HG02884 (cell line): ENCODE data around the gene BTBD9.

ENCODE experiments used
- ATAC-seq: cut with Tn5 transposase; IDR thresholded peaks from one replicate; pipeline ENCODE4 v1.9.1; 2021; ENCODE audit warnings: mild to moderate bottlenecking, moderate library complexity; ENCODE audit not compliant: unreplicated experiment

The BTBD9 gene

GRCh38 chr6:38269461-38270172, 370.1 kb downstream of the BTBD9 start:
- ATAC-seq: no peak

- ATAC-seq: no peak
These were observed 371.4 kb downstream of the BTBD9 start for GRCh38 chr6:38268342-38268741.

- ATAC-seq: no peak
These were observed 372.8 kb downstream of the BTBD9 start for GRCh38 chr6:38266921-38267354.

GRCh38 chr6:38264605-38265004, 375.1 kb downstream of the BTBD9 start:
- ATAC-seq: no peak

- ATAC-seq: no peak
These were observed 377.1 kb downstream of the BTBD9 start for GRCh38 chr6:38262609-38263008.

GRCh38 chr6:38262026-38262425, 377.7 kb downstream of the BTBD9 start:
- ATAC-seq: no peak

- ATAC-seq: no peak
These were observed 378.1 kb downstream of the BTBD9 start for GRCh38 chr6:38261626-38262025.

- no peak for ATAC-seq
These were observed 380.0 kb downstream of the BTBD9 start for GRCh38 chr6:38259736-38260135.

- ATAC-seq: no peak
These were observed 391.1 kb downstream of the BTBD9 start for GRCh38 chr6:38248500-38249234.

GRCh38 chr6:38245295-38245694, 394.4 kb downstream of the BTBD9 start:
- no peak for ATAC-seq

- no peak for ATAC-seq
These were observed 394.9 kb downstream of the BTBD9 start for GRCh38 chr6:38244869-38245268.

GRCh38 chr6:38241200-38241871, 398.4 kb downstream of the BTBD9 start:
- no peak for ATAC-seq

- ATAC-seq: no peak
These were observed 399.8 kb downstream of the BTBD9 start for GRCh38 chr6:38239719-38240451.

- no peak for ATAC-seq
These were observed 403.1 kb downstream of the BTBD9 start for GRCh38 chr6:38236631-38237030.

GRCh38 chr6:38234934-38235682, 404.6 kb downstream of the BTBD9 start:
- ATAC-seq: no peak

- ATAC-seq: no peak
These were observed 405.6 kb downstream of the BTBD9 start for GRCh38 chr6:38234141-38234540.

- no peak for ATAC-seq
These were observed 406.5 kb downstream of the BTBD9 start for GRCh38 chr6:38233161-38233791.

GRCh38 chr6:38225766-38226165, 414.0 kb downstream of the BTBD9 start:
- no peak for ATAC-seq

GRCh38 chr6:38221251-38221650, 418.5 kb downstream of the BTBD9 start:
- no peak for ATAC-seq
